NCI-H187 (cell line): ENCODE measurements around the gene FMNL2.

Experiments used
- DNase-seq, 2 experiments: peaks; one replicate each; lab custom pipeline; 2025; lab: John Stamatoyannopoulos, UW

Gene FMNL2

GRCh38 chr2:152556506-152556905, 221.5 kb downstream of the FMNL2 start:
- DNase-seq: no peak

GRCh38 chr2:152557273-152557888, 222.4 kb downstream of the FMNL2 start:
- DNase-seq: no peak

GRCh38 chr2:152558158-152558984, 223.4 kb downstream of the FMNL2 start:
- DNase-seq: no peak

GRCh38 chr2:152559008-152559407, 224.0 kb downstream of the FMNL2 start:
- DNase-seq: no peak

GRCh38 chr2:152560166-152560565, 225.2 kb downstream of the FMNL2 start:
- no peak for DNase-seq

GRCh38 chr2:152560873-152561595, 226.1 kb downstream of the FMNL2 start:
- no peak for DNase-seq

- DNase-seq: no peak
Observed at GRCh38 chr2:152562198-152562884, 227.4 kb downstream of the FMNL2 start.

- no peak for DNase-seq
Observed at GRCh38 chr2:152563764-152564163, 228.8 kb downstream of the FMNL2 start.

GRCh38 chr2:152564754-152565551, 230.0 kb downstream of the FMNL2 start:
- no peak for DNase-seq

GRCh38 chr2:152565884-152566727, 231.1 kb downstream of the FMNL2 start:
- no peak for DNase-seq

- DNase-seq: no peak
Observed at GRCh38 chr2:152566728-152567069, 231.7 kb downstream of the FMNL2 start.

- no peak for DNase-seq
Observed at GRCh38 chr2:152568531-152568930, 233.6 kb downstream of the FMNL2 start.

- DNase-seq: no peak
Observed at GRCh38 chr2:152569186-152569585, 234.2 kb downstream of the FMNL2 start.

GRCh38 chr2:152571048-152571766, 236.2 kb downstream of the FMNL2 start:
- DNase-seq: no peak

GRCh38 chr2:152572031-152572430, 237.1 kb downstream of the FMNL2 start:
- DNase-seq: no peak

GRCh38 chr2:152573168-152573567, 238.2 kb downstream of the FMNL2 start:
- DNase-seq: no peak

- DNase-seq: no peak
Observed at GRCh38 chr2:152577579-152577978, 242.6 kb downstream of the FMNL2 start.

- no peak for DNase-seq
Observed at GRCh38 chr2:152578573-152578972, 243.6 kb downstream of the FMNL2 start.

GRCh38 chr2:152580714-152581113, 245.7 kb downstream of the FMNL2 start:
- no peak for DNase-seq

- no peak for DNase-seq
Observed at GRCh38 chr2:152581360-152581759, 246.4 kb downstream of the FMNL2 start.
